ENCODE results near the gene DCAF4L1. TPM values are rescaled to one million over a fixed set of nuclear protein-coding genes. Genes with fewer than 3 reads are reported as not detected.

Gene DCAF4L1
- total and polyA plus RNA-seq, 2 of the 4 experiments (the other 2 are of a cell fraction) = 0.07 to 0.18 TPM

DNA sequence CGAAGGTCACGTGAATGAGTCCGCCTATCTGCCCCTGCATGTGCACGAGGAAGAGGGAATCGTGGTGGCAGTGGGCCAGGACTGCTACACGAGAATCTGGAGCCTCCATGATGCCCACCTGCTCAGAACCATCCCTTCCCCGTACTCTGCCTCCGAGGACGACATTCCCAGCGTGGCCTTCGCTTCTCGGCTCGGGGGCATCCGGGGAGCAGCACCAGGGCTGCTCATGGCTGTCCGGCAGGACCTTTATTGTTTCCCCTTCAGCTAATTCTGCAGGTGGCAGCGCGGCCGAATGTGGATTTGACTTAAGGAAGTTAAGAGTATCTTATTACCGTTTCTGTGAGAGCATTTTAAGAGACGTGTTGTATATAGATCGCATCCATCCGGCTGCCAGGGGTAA, 1.2 kb downstream of the DCAF4L1 start:
- Histone ChIP-seq H4K20me1 (ENCODE audit: insufficient read depth, low read length) (no peaks in the 10 kb centered on the region), H3K79me1 (ENCODE audit: low read depth in 1 of 2, low read length in 2 of 2) (no peaks in the 10 kb centered on the region), H3K4ac (ENCODE audit: low read depth, low read length) (no peak overlapping the region), H2BK15ac (ENCODE audit: low read depth, low read length) (no peak overlapping the region), H3K27ac (ENCODE audit: insufficient read depth, low read length) (no peak overlapping the region), H2AFZ (replicated peaks; ENCODE audit: low read length, poor library complexity) (no peak overlapping the region), H2AK5ac (ENCODE audit: low read depth, low read length) (no peak overlapping the region), H3K36me3 (ENCODE audit: control insufficient read depth, insufficient read depth, low read length) (no peaks in the 10 kb centered on the region), H3K14ac (replicated peaks; ENCODE audit: low read depth, low read length) (no peak overlapping the region), H3K4me2 (ENCODE audit: low read depth, low read length) (no peak overlapping the region), H3K9me3 (ENCODE audit: control insufficient read depth, insufficient read depth, low read length) (no peaks in the 10 kb centered on the region), H4K5ac (ENCODE audit: low read depth, low read length) (no peak overlapping the region), H3K4me1 (ENCODE audit: control insufficient read depth, insufficient read depth, low read length) (peaks cover 2% of the 10 kb centered on the region; the same call in 1 of the 2 replicates), H3K27me3 (ENCODE audit: control insufficient read depth, insufficient read depth, low read length) (no peaks in the 10 kb centered on the region), H2BK5ac (ENCODE audit: low read depth, low read length, poor library complexity, severe bottlenecking) (no peak overlapping the region), H3K23ac (ENCODE audit: low read depth, low read length) (no peak overlapping the region), H2AK9ac (replicated peaks; ENCODE audit: low read depth, low read length, poor library complexity) (no peak overlapping the region), H3K56ac (ENCODE audit: extremely low read depth, insufficient read depth, low read length) (no peak overlapping the region), H3K9ac (ENCODE audit: low read depth, low read length) (no peak overlapping the region), H2BK120ac (ENCODE audit: low read depth, low read length) (no peak overlapping the region), H3K4me3 (ENCODE audit: insufficient read depth, low read depth, low read length) (no peak overlapping the region), H2BK20ac (ENCODE audit: low read depth, low read length) (no peak overlapping the region), H3K18ac (ENCODE audit: low read depth, low read length) (no peak overlapping the region), H3K9me1 (ENCODE audit: insufficient read depth, low read length) (no peaks in the 10 kb centered on the region), H4K91ac (ENCODE audit: insufficient read depth, low read depth, low read length) (no peak overlapping the region), H4K8ac (ENCODE audit: low read depth in 2 of 2, low read length in 2 of 2) (no peak overlapping the region)
- CTCF ChIA-PET = no interaction called here
- dilution Hi-C loops (cut with HindIII; ENCODE audit: low sequenced_read_pairs, unreplicated experiment) (no loop called here), in situ Hi-C loops (cut with MboI; ENCODE audit: low sequenced_read_pairs) (no loop called here), intact Hi-C loops (cut with micrococcal nuclease) (no loop called here)
- POLR2A ChIA-PET (ENCODE audit: unreplicated experiment) = no interaction called here
- TF ChIP-seq, protein P1, sequence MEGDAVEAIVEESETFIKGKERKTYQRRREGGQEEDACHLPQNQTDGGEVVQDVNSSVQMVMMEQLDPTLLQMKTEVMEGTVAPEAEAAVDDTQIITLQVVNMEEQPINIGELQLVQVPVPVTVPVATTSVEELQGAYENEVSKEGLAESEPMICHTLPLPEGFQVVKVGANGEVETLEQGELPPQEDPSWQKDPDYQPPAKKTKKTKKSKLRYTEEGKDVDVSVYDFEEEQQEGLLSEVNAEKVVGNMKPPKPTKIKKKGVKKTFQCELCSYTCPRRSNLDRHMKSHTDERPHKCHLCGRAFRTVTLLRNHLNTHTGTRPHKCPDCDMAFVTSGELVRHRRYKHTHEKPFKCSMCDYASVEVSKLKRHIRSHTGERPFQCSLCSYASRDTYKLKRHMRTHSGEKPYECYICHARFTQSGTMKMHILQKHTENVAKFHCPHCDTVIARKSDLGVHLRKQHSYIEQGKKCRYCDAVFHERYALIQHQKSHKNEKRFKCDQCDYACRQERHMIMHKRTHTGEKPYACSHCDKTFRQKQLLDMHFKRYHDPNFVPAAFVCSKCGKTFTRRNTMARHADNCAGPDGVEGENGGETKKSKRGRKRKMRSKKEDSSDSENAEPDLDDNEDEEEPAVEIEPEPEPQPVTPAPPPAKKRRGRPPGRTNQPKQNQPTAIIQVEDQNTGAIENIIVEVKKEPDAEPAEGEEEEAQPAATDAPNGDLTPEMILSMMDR (conservative IDR thresholded peaks at IDR 0.05; ENCODE audit: low read depth, low read length) = no peak
- TF ChIP-seq MAFK (IDR thresholded peaks at IDR 0.05; ENCODE audit: low read depth, low read length) (no peak), FOS (IDR thresholded peaks at IDR 0.05; ENCODE audit: low read depth, low read length) (no peak), POLR2A (IDR thresholded peaks at IDR 0.05; ENCODE audit: low read depth, low read length) (no peak), MAZ (IDR thresholded peaks at IDR 0.05; ENCODE audit: borderline replicate concordance, low read depth, low read length) (no peak), RAD21 (IDR thresholded peaks at IDR 0.05; ENCODE audit: low read length) (no peak), BHLHE40 (IDR thresholded peaks at IDR 0.05; ENCODE audit: low read depth, low read length) (no peak), CHD1 (IDR thresholded peaks at IDR 0.05; ENCODE audit: low read depth, low read length) (no peak), MXI1 (IDR thresholded peaks at IDR 0.05; ENCODE audit: borderline replicate concordance, low read depth, low read length) (no peak), CEBPB (IDR thresholded peaks at IDR 0.05; ENCODE audit: low read depth, low read length) (no peak), RFX5 (IDR thresholded peaks at IDR 0.05; ENCODE audit: low read depth, low read length) (no peak), NFE2L2 (IDR thresholded peaks at IDR 0.05; ENCODE audit: low read depth, low read length) (no peak), SMC3 (IDR thresholded peaks at IDR 0.05; ENCODE audit: low read depth, low read length) (no peak), RCOR1 (IDR thresholded peaks at IDR 0.05; ENCODE audit: insufficient replicate concordance, low read length) (no peak)
- TF ChIP-seq, protein P2, sequence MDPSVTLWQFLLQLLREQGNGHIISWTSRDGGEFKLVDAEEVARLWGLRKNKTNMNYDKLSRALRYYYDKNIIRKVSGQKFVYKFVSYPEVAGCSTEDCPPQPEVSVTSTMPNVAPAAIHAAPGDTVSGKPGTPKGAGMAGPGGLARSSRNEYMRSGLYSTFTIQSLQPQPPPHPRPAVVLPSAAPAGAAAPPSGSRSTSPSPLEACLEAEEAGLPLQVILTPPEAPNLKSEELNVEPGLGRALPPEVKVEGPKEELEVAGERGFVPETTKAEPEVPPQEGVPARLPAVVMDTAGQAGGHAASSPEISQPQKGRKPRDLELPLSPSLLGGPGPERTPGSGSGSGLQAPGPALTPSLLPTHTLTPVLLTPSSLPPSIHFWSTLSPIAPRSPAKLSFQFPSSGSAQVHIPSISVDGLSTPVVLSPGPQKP (IDR thresholded peaks at IDR 0.05; ENCODE audit: borderline replicate concordance, low read depth, low read length) = no peak
- TF ChIP-seq, protein P3, sequence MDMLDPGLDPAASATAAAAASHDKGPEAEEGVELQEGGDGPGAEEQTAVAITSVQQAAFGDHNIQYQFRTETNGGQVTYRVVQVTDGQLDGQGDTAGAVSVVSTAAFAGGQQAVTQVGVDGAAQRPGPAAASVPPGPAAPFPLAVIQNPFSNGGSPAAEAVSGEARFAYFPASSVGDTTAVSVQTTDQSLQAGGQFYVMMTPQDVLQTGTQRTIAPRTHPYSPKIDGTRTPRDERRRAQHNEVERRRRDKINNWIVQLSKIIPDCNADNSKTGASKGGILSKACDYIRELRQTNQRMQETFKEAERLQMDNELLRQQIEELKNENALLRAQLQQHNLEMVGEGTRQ (IDR thresholded peaks at IDR 0.05; ENCODE audit: low read depth, low read length) = no peak
- 77% methylated on average over 5 of the region's 22 CpGs; no CpG with 5 or more reads in 1 of the 2 experiments for WGBS, 2 experiments (ENCODE audit: extremely low coverage in 2 of 2, insufficient read length in 1 of 2)
- BruUV-seq (replicated peaks) = no TSS peak
- DNase-seq (no peak), ATAC-seq (ENCODE audit: low read depth) (no peak)

All from IMR-90 (cell line).